IPS-18c (cell line): ENCODE results near the gene DLEC1.
"Not testable (repeated sequence)": the region's sequence is repeated elsewhere in the genome, so short reads cannot be mapped to it uniquely, and the experiment has no call there.

ENCODE experiments used
- H3K4me3 ChIP-seq: 2 replicates; pipeline ENCODE4 v1.7.0; 2013; ENCODE audit warnings: low read depth, mild to moderate bottlenecking, low read length, moderate library complexity; ENCODE audit not compliant: insufficient read depth
- H3K9me3 ChIP-seq: one replicate; pipeline ENCODE4 v1.6.1; 2013; ENCODE audit warnings: mild to moderate bottlenecking, low read length, moderate library complexity; ENCODE audit not compliant: control insufficient read depth, insufficient read depth

The DLEC1 gene

GRCh38 chr3:38086496-38086895, 47.5 kb downstream of the DLEC1 start:
- Histone ChIP-seq H3K4me3 (no peak overlapping the region), H3K9me3 (peaks cover 10% of the 10 kb centered on the region)

GRCh38 chr3:38087278-38087677, 48.3 kb downstream of the DLEC1 start:
- H3K4me3 ChIP-seq, H3K9me3 ChIP-seq: not testable (repeated sequence)

- H3K9me3 ChIP-seq: peaks cover 7% of the 10 kb centered on the region
- H3K4me3 ChIP-seq: no peak overlapping the region
Observed at GRCh38 chr3:38088126-38089078, 49.4 kb downstream of the DLEC1 start.

GRCh38 chr3:38089163-38089562, 50.2 kb downstream of the DLEC1 start:
- H3K4me3 ChIP-seq: no peak overlapping the region
- peaks cover 3% of the 10 kb centered on the region for H3K9me3 ChIP-seq

- H3K9me3 ChIP-seq: no peaks in the 10 kb centered on the region
- no peak overlapping the region for H3K4me3 ChIP-seq
Observed at GRCh38 chr3:38090453-38090852, 51.4 kb downstream of the DLEC1 start.

- Histone ChIP-seq H3K4me3 (no peak overlapping the region), H3K9me3 (no peaks in the 10 kb centered on the region)
Observed at GRCh38 chr3:38094999-38095398, 56.0 kb downstream of the DLEC1 start.

- Histone ChIP-seq H3K4me3 (no peak overlapping the region), H3K9me3 (no peaks in the 10 kb centered on the region)
Observed at GRCh38 chr3:38095669-38096483, 56.9 kb downstream of the DLEC1 start.

- Histone ChIP-seq H3K4me3 (no peak overlapping the region), H3K9me3 (no peaks in the 10 kb centered on the region)
Observed at GRCh38 chr3:38097446-38098375, 58.7 kb downstream of the DLEC1 start.

- Histone ChIP-seq H3K9me3 (no peaks in the 10 kb centered on the region), H3K4me3 (no peak overlapping the region)
Observed at GRCh38 chr3:38098376-38098723, 59.3 kb downstream of the DLEC1 start.

GRCh38 chr3:38099518-38099917, 60.5 kb downstream of the DLEC1 start:
- H3K4me3 ChIP-seq: no peak overlapping the region
- no peaks in the 10 kb centered on the region for H3K9me3 ChIP-seq

- Histone ChIP-seq H3K9me3 (no peaks in the 10 kb centered on the region), H3K4me3 (no peak overlapping the region)
Observed at GRCh38 chr3:38100498-38100897, 61.5 kb downstream of the DLEC1 start.

GRCh38 chr3:38101811-38102443, 62.9 kb downstream of the DLEC1 start:
- no peak overlapping the region for H3K4me3 ChIP-seq
- H3K9me3 ChIP-seq: no peaks in the 10 kb centered on the region

- no peak overlapping the region for H3K4me3 ChIP-seq
- no peaks in the 10 kb centered on the region for H3K9me3 ChIP-seq
Observed at GRCh38 chr3:38102444-38102814, 63.4 kb downstream of the DLEC1 start.

- H3K4me3 ChIP-seq: no peak overlapping the region
- no peaks in the 10 kb centered on the region for H3K9me3 ChIP-seq
Observed at GRCh38 chr3:38105525-38105924, 66.5 kb downstream of the DLEC1 start.

GRCh38 chr3:38107911-38108648, 69.1 kb downstream of the DLEC1 start:
- Histone ChIP-seq H3K4me3 (no peak overlapping the region), H3K9me3 (no peaks in the 10 kb centered on the region)
